ENCODE measurements around the gene COPB1. TPM values are rescaled to one million over a fixed set of nuclear protein-coding genes. Genes with fewer than 3 reads are reported as not detected.

The COPB1 gene
- total and polyA plus RNA-seq, 2 of the 8 experiments (the other 6 are each of a cell fraction or from before 2014, with no cell fraction given) = 28.7 to 72.1 TPM

GRCh38 chr11:14499178-14499559 is 442 bp downstream of the COPB1 start:
- Histone ChIP-seq H3K56ac (replicated peaks; ENCODE audit: insufficient read length, low read depth, low read length) (no peak overlapping the region), H2AK5ac (ENCODE audit: low read depth, low read length) (no peak overlapping the region), H3K23ac (ENCODE audit: insufficient read length) (no peak overlapping the region), H3K14ac (ENCODE audit: insufficient read length) (no peak overlapping the region), H2BK15ac (ENCODE audit: low read length) (no peak overlapping the region), H3K4me3 (ENCODE audit: extremely low read depth in 1 of 4, insufficient read depth in 2 of 4, low read depth in 3 of 4, low read length in 4 of 4) (peak overlapping the region; percentile 70 to 87 (median 77)), H2BK5ac (ENCODE audit: low read depth, low read length) (no peak overlapping the region), H2BK120ac (replicated peaks; ENCODE audit: low read depth, low read length) (no peak overlapping the region), H2AFZ (ENCODE audit: low read length) (peak overlapping the region; percentile 54; the same call in 1 of the 2 replicates), H3K4me2 (ENCODE audit: insufficient read depth in 1 of 2, low read depth in 2 of 2, low read length in 2 of 2) (peak overlapping the region; percentile 60 to 69), H3K23me2 (ENCODE audit: low read depth, low read length) (peaks cover 3% of the 10 kb centered on the region; the same call in 1 of the 2 replicates), H3K27me3 (replicated peaks in 1 of 4; ENCODE audit: control insufficient read depth in 3 of 4, extremely low read depth in 1 of 4, insufficient read depth in 3 of 4, low read length in 3 of 4) (no peaks in the 10 kb centered on the region), H3K79me1 (ENCODE audit: low read depth, low read length) (no peaks in the 10 kb centered on the region), H3K27ac (ENCODE audit: low read depth, low read length) (0 out of 2 replicates have a peak overlapping the region, but pooled peaks have one; percentile 6), H2BK12ac (ENCODE audit: low read depth, low read length) (no peak overlapping the region), H3K79me2 (ENCODE audit: control insufficient read depth in 1 of 2, insufficient read depth in 2 of 2, low read length in 2 of 2) (peaks cover 0 to 17% of the 10 kb centered on the region in 2 experiments; a peak in 3 of 4 replicates), H3K4me1 (replicated peaks in 1 of 4; ENCODE audit: control insufficient read depth in 3 of 4, insufficient read depth in 4 of 4, low read length in 3 of 4) (no peaks in the 10 kb centered on the region; a peak in 1 of 7 replicates), H3K18ac (ENCODE audit: extremely low read depth, low read length) (peak overlapping the region; percentile 53; the same call in 1 of the 2 replicates), H2BK20ac (ENCODE audit: low read length) (no peak overlapping the region), H4K91ac (replicated peaks; ENCODE audit: insufficient read length, low read length) (no peak overlapping the region), H4K8ac (ENCODE audit: extremely low read depth, insufficient read depth, low read length) (no peak overlapping the region; the same call in 1 of the 2 replicates), H4K20me1 (replicated peaks in 1 of 2; ENCODE audit: control insufficient read depth in 1 of 2, insufficient read depth in 2 of 2, low read length in 2 of 2) (peaks cover 0 to 3% of the 10 kb centered on the region in 2 experiments), H3K9ac (replicated peaks in 1 of 4; ENCODE audit: extremely low read depth in 1 of 4, low read depth in 3 of 4, low read length in 3 of 4) (peak overlapping the region in 3 of 4 experiments; percentile 46 to 83 (median 79); a peak in 6 of 7 replicates), H3K9me3 (ENCODE audit: insufficient read depth in 2 of 2, low read depth in 1 of 2, low read length in 1 of 2) (no peaks in the 10 kb centered on the region), H3K4ac (replicated peaks; ENCODE audit: insufficient read length, low read depth, low read length) (no peak overlapping the region), H4K5ac (ENCODE audit: insufficient read length, low read depth, low read length) (no peak overlapping the region), H3K36me3 (ENCODE audit: control insufficient read depth in 2 of 4, insufficient read depth in 4 of 4, low read length in 3 of 4) (peaks cover 0 to 33% (median 3%) of the 10 kb centered on the region in 4 experiments; a peak in 5 of 8 replicates)
- WGBS, 2 experiments (ENCODE audit: extremely low coverage in 1 of 2, insufficient coverage in 1 of 2, insufficient read length in 1 of 2, insufficient replicate concordance in 2 of 2, low coverage in 1 of 2, low lambda C conversion rate in 2 of 2, missing lambda C conversion rate in 1 of 2) = 11% methylated on average over 7 of the region's 19 CpGs; no CpG with 5 or more reads in 1 of the 2 experiments
- ChIA-PET CTCF (ENCODE audit: partially characterized antibody) (interaction anchor here (0.9 kb wide), 2 partner anchors 126 to 408 kb away, joined by 3 read pairs; no protein-coding TSS in a partner anchor), POLR2A (ENCODE audit: partially characterized antibody) (interaction anchor here (1.5 to 1.6 kb wide), 3 partner anchors 15 to 53 kb away, joined by 4 to 8 read pairs (median 4); no protein-coding TSS in a partner anchor)
- FAIRE-seq (no peak), DNase-seq (ENCODE audit: low read depth in 1 of 2, low spot score in 2 of 2) (no peak)
- TF ChIP-seq JUN (IDR thresholded peaks at IDR 0.05; ENCODE audit: low read depth, low read length) (no peak), EZH2 (IDR thresholded peaks at IDR 0.05; ENCODE audit: low read depth, low read length, severe bottlenecking) (no peak), RXRA (IDR thresholded peaks at IDR 0.05; ENCODE audit: insufficient read depth, low read depth, low read length) (no peak), KDM5A (IDR thresholded peaks at IDR 0.05; ENCODE audit: low read length) (no peak), BRCA1 (IDR thresholded peaks at IDR 0.05; ENCODE audit: low read depth, low read length) (no peak), SAP30 (IDR thresholded peaks at IDR 0.05; ENCODE audit: insufficient read depth, insufficient replicate concordance, low read length) (no peak), SRF (IDR thresholded peaks at IDR 0.05; ENCODE audit: low read depth, low read length) (no peak), RBBP5 (IDR thresholded peaks at IDR 0.05; ENCODE audit: borderline replicate concordance, low read depth, low read length) (no peak), MAX (IDR thresholded peaks at IDR 0.05) (no peak), NRF1 (IDR thresholded peaks at IDR 0.05; ENCODE audit: low read depth, low read length) (no peak), CTBP2 (IDR thresholded peaks at IDR 0.05; ENCODE audit: borderline replicate concordance, insufficient read depth, insufficient read length, low read length) (no peak), HDAC2 (IDR thresholded peaks at IDR 0.05; ENCODE audit: borderline replicate concordance in 1 of 2, low read depth in 2 of 2, low read length in 2 of 2) (no peak)

All from H1 (cell line).